K562 (cell line): ENCODE measurements around the gene EPOP. TPM values are rescaled to one million over a fixed set of nuclear protein-coding genes. Genes with fewer than 3 reads are reported as not detected.
A peak's percentile ranks its signal among the peaks of the same experiment; 100 is the strongest.

Experiments
- ARID1B ChIP-seq: fragments of 450-650 bp; IDR thresholded peaks from 2 replicates; pipeline ENCODE4 v1.6.1; 2016; ENCODE audit warnings: antibody characterized with exemption, mild to moderate bottlenecking, inconsistent platforms
- BACH1 ChIP-seq: fragments of 200-800 bp; sonication (Bioruptor generic); IDR thresholded peaks from 2 replicates; pipeline ENCODE4 v1.6.1; 2016; ENCODE audit warnings: missing genetic modification characterization, missing compliant biosample characterization
- C11orf30 ChIP-seq: fragments of 450-650 bp; IDR thresholded peaks from 2 replicates; pipeline ENCODE4 v1.6.1; 2016; ENCODE audit warnings: low read depth, mild to moderate bottlenecking
- CREB3L1 ChIP-seq: fragments of 450-650 bp; IDR thresholded peaks from 2 replicates; pipeline ENCODE4 v1.6.1; 2014; ENCODE audit warnings: low read depth, mild to moderate bottlenecking, moderate library complexity, borderline replicate concordance
- ETV6 ChIP-seq, 3 experiments: fragments of 150-350 bp in 1 of 3; sonication (generic) in 1 of 3; formaldehyde crosslinking in 1 of 3; IDR thresholded peaks; 2 replicates each; pipeline versions ENCODE4 v1.6.1 to v1.8.0; 2014 to 2022; ENCODE audit warnings: borderline replicate concordance in 2 of 3, low read depth in 2 of 3, antibody characterized with exemption in 1 of 3, low read length in 1 of 3, mild to moderate bottlenecking in 1 of 3, missing genetic modification reagents in 1 of 3
- GTF2A2 ChIP-seq: IDR thresholded peaks from 2 replicates; pipeline ENCODE4 v1.6.1; 2016; ENCODE audit warnings: mild to moderate bottlenecking, missing genetic modification characterization, missing compliant biosample characterization
- GTF3C2 ChIP-seq: IDR thresholded peaks from 3 replicates; pipeline ENCODE4 v1.6.1; 2011; ENCODE audit warnings: borderline replicate concordance, mild to moderate bottlenecking, moderate library complexity; ENCODE audit not compliant: insufficient read length; ENCODE audit errors: extremely low read depth
- HDGF ChIP-seq: fragments of 450-650 bp; IDR thresholded peaks from 2 replicates; pipeline ENCODE4 v1.6.1; 2016
- JUND ChIP-seq, 2 experiments: IDR thresholded peaks; 2 replicates in 1 of 2; 3 replicates in 1 of 2; pipeline ENCODE4 v1.6.1; 2011; ENCODE audit warnings: borderline replicate concordance in 2 of 2, low read depth in 2 of 2, low read length in 2 of 2, improper control_type of control experiment in 1 of 2, missing biosample characterization in 1 of 2, missing genetic modification characterization in 1 of 2, missing genetic modification reagents in 1 of 2
- KLF1 ChIP-seq: fragments of 450-650 bp; IDR thresholded peaks from 2 replicates; pipeline ENCODE4 v1.6.1; 2016; ENCODE audit warnings: missing genetic modification characterization, missing compliant biosample characterization
- NCOA4 ChIP-seq: fragments of 450-650 bp; IDR thresholded peaks from 2 replicates; pipeline ENCODE4 v1.6.1; 2018; ENCODE audit warnings: mild to moderate bottlenecking; ENCODE audit not compliant: partially characterized antibody
- NFE2 ChIP-seq: IDR thresholded peaks from 2 replicates; pipeline ENCODE4 v1.6.1; 2014; ENCODE audit warnings: antibody characterized with exemption, low read depth
- POLR3A ChIP-seq: IDR thresholded peaks from 2 replicates; pipeline ENCODE4 v1.6.1; 2011; ENCODE audit warnings: borderline replicate concordance, mild to moderate bottlenecking, moderate library complexity; ENCODE audit not compliant: insufficient read length, insufficient read depth; ENCODE audit errors: extremely low read depth
- RUNX1 ChIP-seq: sonication (generic); IDR thresholded peaks from 2 replicates; pipeline ENCODE4 v1.6.1; 2016; ENCODE audit warnings: antibody characterized with exemption, low read depth
- SOX6 ChIP-seq: fragments of 450-650 bp; IDR thresholded peaks from 2 replicates; pipeline ENCODE4 v1.6.1; 2014; ENCODE audit warnings: mild to moderate bottlenecking
- SP1 ChIP-seq: sonication (generic); formaldehyde crosslinking; IDR thresholded peaks from 2 replicates; pipeline ENCODE4 v1.8.1; 2022; ENCODE audit warnings: mild to moderate bottlenecking, missing genetic modification reagents
- TAF1 ChIP-seq: IDR thresholded peaks from 2 replicates; pipeline ENCODE4 v1.6.1; 2011; ENCODE audit warnings: mild to moderate bottlenecking, low read length, moderate library complexity; ENCODE audit not compliant: insufficient read depth, control insufficient read depth, severe bottlenecking; ENCODE audit errors: extremely low read depth
- TEAD1 ChIP-seq, 2 experiments: fragments of 450-650 bp in 1 of 2; sonication (generic) in 1 of 2; formaldehyde crosslinking; IDR thresholded peaks; 2 replicates each; pipeline versions ENCODE4 v1.4.0 to v1.8.0; 2020 to 2022; ENCODE audit warnings: mild to moderate bottlenecking in 2 of 2, missing genetic modification reagents in 1 of 2
- TFAP4 ChIP-seq: sonication (generic); formaldehyde crosslinking; IDR thresholded peaks from 2 replicates; pipeline ENCODE4 v1.8.0; 2022; ENCODE audit warnings: missing genetic modification reagents, mild to moderate bottlenecking, moderate library complexity, borderline replicate concordance
- XRCC3 ChIP-seq: fragments of 450-650 bp; IDR thresholded peaks from 2 replicates; pipeline ENCODE4 v1.6.1; 2017; ENCODE audit warnings: mild to moderate bottlenecking, moderate library complexity
- ZBTB7A ChIP-seq: IDR thresholded peaks from 2 replicates; pipeline ENCODE4 v1.6.1; 2011; ENCODE audit warnings: low read depth, mild to moderate bottlenecking, low read length, moderate library complexity, borderline replicate concordance; ENCODE audit not compliant: control insufficient read depth
- ZFPM2 ChIP-seq: fragments of 250-450 bp; sonication (Bioruptor Pico); IDR thresholded peaks from 2 replicates; pipeline ENCODE4 v1.5.1; 2022; ENCODE audit warnings: mild to moderate bottlenecking
- polyA plus RNA-seq, 8 experiments: library from polyadenylated mRNA; depleted of rRNA in 4 of 8; stranded (reverse) in 5 of 8; unstranded in 3 of 8; fragments of >200 nt; fragmentation: Nextera tagmentation in 2 of 8; fragmentation: Illumina TruSeq in 1 of 8; extraction: Ambion mirVana in 2 of 8; extraction: Trizol in 1 of 8; gene quantifications; 2 replicates each; pipeline versions ENCODE4 v1.2.1 to v1.2.3, GENCODE V29; 2011 to 2014; ENCODE audit warnings: inconsistent platforms in 1 of 8, missing spikeins in 1 of 8
- total RNA-seq, 7 experiments: library from RNA; depleted of rRNA in 6 of 7; stranded (reverse); fragments of >200 nt in 6 of 7; fragmentation: Illumina TruSeq in 2 of 7; extraction: Trizol in 2 of 7; gene quantifications; 2 replicates each; pipeline versions ENCODE4 v1.2.1 to v1.2.3, GENCODE V29; 2011 to 2021; ENCODE audit warnings: low replicate concordance in 1 of 7

Gene EPOP
- total and polyA plus RNA-seq, 9 of the 15 experiments (the other 6 are each of a cell fraction or from before 2014, with no cell fraction given), result 0.41 to 10.6 (median 4.6) TPM

DNA sequence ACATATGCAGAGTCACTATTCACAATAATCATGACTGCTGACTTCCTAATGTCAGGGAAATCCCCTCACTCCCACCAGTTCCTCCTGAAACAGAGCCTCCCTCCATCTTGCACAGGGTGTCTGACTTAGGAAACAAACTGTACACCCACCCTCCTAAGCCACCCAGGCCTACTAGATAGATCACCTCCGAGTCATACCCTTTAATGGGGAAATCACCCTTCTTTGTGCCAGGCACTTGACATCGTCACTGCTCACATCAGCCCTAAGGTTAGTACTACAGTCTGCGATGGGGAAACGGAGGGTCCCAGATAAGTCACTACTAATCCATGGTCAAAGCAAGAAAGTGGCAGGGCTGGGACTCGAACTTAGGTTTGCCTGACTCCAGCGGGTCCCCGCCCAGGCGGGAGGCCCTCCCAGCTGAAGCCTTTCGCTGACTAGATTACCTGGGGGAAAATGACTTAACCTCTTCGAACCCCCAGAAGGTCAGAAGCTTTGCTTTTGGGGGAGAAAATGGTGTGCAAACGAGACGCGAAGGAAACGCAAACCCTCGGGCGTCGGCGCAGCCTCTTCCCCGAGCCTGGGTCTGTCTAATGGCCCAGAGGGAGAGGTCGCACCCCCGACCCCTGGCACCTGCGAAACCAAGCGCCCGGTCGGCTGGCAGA, 26.9 kb upstream of the EPOP start (continued):
- TF ChIP-seq XRCC3 (no peak), SP1 (CRISPR knock-in tag) (no peak), BACH1 (tag) (peak; percentile 12; the same call in 1 of the 2 replicates), GTF2A2 (no peak), HDGF (peak; percentile 25; the same call in 1 of the 2 replicates), ETV6 (IDR thresholded peaks at IDR 0.05; ENCODE audit: borderline replicate concordance in 1 of 2, low read depth in 2 of 2, low read length in 1 of 2) (peak in 1 of 2 experiments; percentile 24; a peak in 1 of 4 replicates), ETV6 (CRISPR knock-in tag; IDR thresholded peaks at IDR 0.05; ENCODE audit: borderline replicate concordance) (no peak), ZFPM2 (CRISPR knock-in tag) (no peak), KLF1 (tag) (no peak), RUNX1 (no peak), TAF1 (peak; percentile 22), JUND (IDR thresholded peaks at IDR 0.05; ENCODE audit: borderline replicate concordance, low read depth, low read length) (0 out of 2 replicates have a peak, but pooled peaks have one; percentile 2), JUND (tag; IDR thresholded peaks at IDR 0.05; ENCODE audit: borderline replicate concordance, low read depth, low read length) (no peak), CREB3L1 (peak; percentile 3; the same call in 1 of the 2 replicates), TFAP4 (CRISPR knock-in tag) (peak; percentile 63), ZBTB7A (peak; percentile 53; the same call in 1 of the 2 replicates), ARID1B (peak; percentile 36; the same call in 1 of the 2 replicates), POLR3A (no peak), GTF3C2 (peak; percentile 87), NFE2 (peak; percentile 77), TEAD1 (CRISPR knock-in tag; IDR thresholded peaks at IDR 0.05) (no peak), C11orf30 (peak; percentile 47), SOX6 (no peak), NCOA4 (no peak)
